Ovary (tissue), 3 donors: ENCODE measurements around the gene ARL8A.

Experiments
- POLR2A ChIP-seq: fragments of 450-650 bp; IDR thresholded peaks from one replicate; pipeline ENCODE4 v1.6.1; 2017; ENCODE audit warnings: antibody characterized with exemption, mild to moderate bottlenecking, moderate library complexity
- TF ChIP-seq, protein P1 (sequence below), 3 donors: fragments of 450-650 bp in 2 of 3; fragments of 200-600 bp in 1 of 3; IDR thresholded peaks; one replicate each; pipeline versions ENCODE4 v1.5.1 to v1.8.0; 2016 to 2022; ENCODE audit warnings: antibody characterized with exemption in 3 of 3, mild to moderate bottlenecking in 1 of 3
- donor health status: DM: no; HTN: no; CAD: no.

- TF ChIP-seq POLR2A, result no peak
- TF ChIP-seq, protein P1, sequence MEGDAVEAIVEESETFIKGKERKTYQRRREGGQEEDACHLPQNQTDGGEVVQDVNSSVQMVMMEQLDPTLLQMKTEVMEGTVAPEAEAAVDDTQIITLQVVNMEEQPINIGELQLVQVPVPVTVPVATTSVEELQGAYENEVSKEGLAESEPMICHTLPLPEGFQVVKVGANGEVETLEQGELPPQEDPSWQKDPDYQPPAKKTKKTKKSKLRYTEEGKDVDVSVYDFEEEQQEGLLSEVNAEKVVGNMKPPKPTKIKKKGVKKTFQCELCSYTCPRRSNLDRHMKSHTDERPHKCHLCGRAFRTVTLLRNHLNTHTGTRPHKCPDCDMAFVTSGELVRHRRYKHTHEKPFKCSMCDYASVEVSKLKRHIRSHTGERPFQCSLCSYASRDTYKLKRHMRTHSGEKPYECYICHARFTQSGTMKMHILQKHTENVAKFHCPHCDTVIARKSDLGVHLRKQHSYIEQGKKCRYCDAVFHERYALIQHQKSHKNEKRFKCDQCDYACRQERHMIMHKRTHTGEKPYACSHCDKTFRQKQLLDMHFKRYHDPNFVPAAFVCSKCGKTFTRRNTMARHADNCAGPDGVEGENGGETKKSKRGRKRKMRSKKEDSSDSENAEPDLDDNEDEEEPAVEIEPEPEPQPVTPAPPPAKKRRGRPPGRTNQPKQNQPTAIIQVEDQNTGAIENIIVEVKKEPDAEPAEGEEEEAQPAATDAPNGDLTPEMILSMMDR (IDR thresholded peaks at IDR 0.05), result no peak
Measured at GRCh38 chr1:202112859-202113689, 31.5 kb downstream of the ARL8A start.
